K562 (cell line): ENCODE data around the gene LAIR1. TPM values are rescaled to one million over a fixed set of nuclear protein-coding genes. Genes with fewer than 3 reads are reported as not detected.

Experiments
- ATAC-seq: fragments of 200-7000 bp; cut with Tn5 transposase; 3 replicates; pipeline ENCODE4 v1.9.1; 2020; ENCODE audit warnings: moderate library complexity
- BruUV-seq: library from RNA; stranded (reverse); fragments of 400-500 nt; replicated peaks from 2 replicates; lab custom pipeline; 2021; lab: Mats Ljungman, UMichigan
- CTCF ChIA-PET: fragments of 300-600 bp; formaldehyde crosslinking; extraction: SDS; loops from one replicate; lab custom pipeline; 2021; ENCODE audit warnings: low intra/inter-chr PET ratio; lab: Yijun Ruan, JAX
- POLR2A ChIA-PET: fragments of 300-600, 350-650 bp; sonication (Branson Sonifier 250); formaldehyde crosslinking; extraction: SDS; loops from one replicate; lab custom pipeline; 2021; ENCODE audit warnings: antibody characterized with exemption, inconsistent platforms; lab: Yijun Ruan, JAX
- DNase-seq, 4 experiments: peaks; one replicate each; pipeline versions ENCODE4 v3.0.0 to v3.0.0-alpha.2; 2011 to 2018; ENCODE audit warnings: low spot score in 3 of 4, mixed read lengths in 3 of 4; ENCODE audit errors: extremely low read depth in 1 of 4
- FAIRE-seq: peaks from 2 replicates; lab custom pipeline; 2011; peaks lifted over from hg19 to GRCh38; lab: Jason Lieb, UNC
- H2AFZ ChIP-seq: 2 replicates; pipeline ENCODE4 v1.6.0; 2011; ENCODE audit warnings: low read depth, low read length, control low read depth, inconsistent platforms
- H3K27ac ChIP-seq: fragments of 200-600 bp; 3 replicates; pipeline ENCODE4 v1.8.0; 2011; ENCODE audit warnings: low read depth, mild to moderate bottlenecking, control low read depth, inconsistent platforms, low read length, moderate library complexity, mixed read lengths; ENCODE audit errors: extremely low read depth
- H3K27me3 ChIP-seq, 2 experiments: fragments of 300-600 bp in 1 of 2; 2 replicates in 1 of 2; 3 replicates in 1 of 2; pipeline versions ENCODE4 v1.6.0 to v1.8.0; 2011; ENCODE audit warnings: inconsistent platforms in 2 of 2, low read length in 2 of 2, mild to moderate bottlenecking in 1 of 2, mixed read lengths in 1 of 2, moderate library complexity in 1 of 2; ENCODE audit not compliant: control insufficient read depth in 2 of 2, insufficient read depth in 2 of 2
- H3K36me3 ChIP-seq: fragments of 300-600 bp; 3 replicates; pipeline ENCODE4 v1.8.0; 2011; ENCODE audit warnings: mild to moderate bottlenecking, low read length, inconsistent platforms; ENCODE audit not compliant: control insufficient read depth, insufficient read depth
- H3K4me1 ChIP-seq, 2 experiments: fragments of 200-600 bp in 1 of 2; replicated peaks in 1 of 2; 2 replicates in 1 of 2; 3 replicates in 1 of 2; pipeline versions ENCODE4 v1.5.1 to v1.8.0; 2011; ENCODE audit warnings: inconsistent platforms in 2 of 2, low read length in 2 of 2, mild to moderate bottlenecking in 1 of 2, mixed read lengths in 1 of 2, moderate library complexity in 1 of 2; ENCODE audit not compliant: control insufficient read depth in 2 of 2, insufficient read depth in 2 of 2
- H3K4me2 ChIP-seq: 2 replicates; pipeline ENCODE4 v1.6.1; 2011; ENCODE audit warnings: low read length, control low read depth, inconsistent platforms, mixed read lengths; ENCODE audit not compliant: insufficient read depth
- H3K4me3 ChIP-seq: fragments of 200-600 bp; sonication (generic), shearing (Covaris generic); 2 replicates; pipeline ENCODE4 v1.5.1; 2016; ENCODE audit warnings: control low read depth, inconsistent platforms
- H3K79me2 ChIP-seq: fragments of 200-600 bp; 3 replicates; pipeline ENCODE4 v1.8.0; 2011; ENCODE audit warnings: low read length, inconsistent platforms; ENCODE audit not compliant: control insufficient read depth, insufficient read depth
- H3K9ac ChIP-seq, 2 experiments: 2 replicates each; pipeline versions ENCODE4 v1.6.0 to v1.6.1; 2011; ENCODE audit warnings: low read depth in 2 of 2, low read length in 2 of 2, control low read depth in 1 of 2, inconsistent platforms in 1 of 2, mild to moderate bottlenecking in 1 of 2, mixed read lengths in 1 of 2; ENCODE audit not compliant: insufficient read depth in 1 of 2
- H3K9me1 ChIP-seq: one replicate; pipeline ENCODE4 v1.6.0; 2011; ENCODE audit warnings: inconsistent platforms, mild to moderate bottlenecking, low read length, moderate library complexity; ENCODE audit not compliant: control insufficient read depth, insufficient read depth
- H3K9me3 ChIP-seq: replicated peaks from 2 replicates; pipeline ENCODE4 v1.5.1; 2011; ENCODE audit warnings: low read depth, low read length, inconsistent platforms; ENCODE audit not compliant: control insufficient read depth, insufficient read depth
- H4K20me1 ChIP-seq: replicated peaks from 2 replicates; pipeline ENCODE4 v1.6.1; 2011; ENCODE audit warnings: low read length, inconsistent platforms, mixed read lengths; ENCODE audit not compliant: control insufficient read depth, insufficient read depth
- CBX2 ChIP-seq: fragments of 200-600 bp; sonication (generic); IDR thresholded peaks from one replicate; pipeline ENCODE4 v1.6.1; 2012; ENCODE audit warnings: mild to moderate bottlenecking, low read length, inconsistent platforms; ENCODE audit not compliant: insufficient read depth, poor library complexity, severe bottlenecking
- CCNT2 ChIP-seq: IDR thresholded peaks from 2 replicates; pipeline ENCODE4 v1.6.1; 2011; ENCODE audit warnings: borderline replicate concordance, low read depth, mild to moderate bottlenecking, moderate library complexity, mixed read lengths, low read length; ENCODE audit not compliant: insufficient read length; ENCODE audit errors: extremely low read depth
- ETV6 ChIP-seq, 3 experiments: fragments of 150-350 bp in 1 of 3; sonication (generic) in 1 of 3; formaldehyde crosslinking in 1 of 3; IDR thresholded peaks; 2 replicates each; pipeline versions ENCODE4 v1.6.1 to v1.8.0; 2014 to 2022; ENCODE audit warnings: borderline replicate concordance in 2 of 3, low read depth in 2 of 3, antibody characterized with exemption in 1 of 3, low read length in 1 of 3, mild to moderate bottlenecking in 1 of 3, missing genetic modification reagents in 1 of 3
- MCM5 ChIP-seq: fragments of 450-650 bp; IDR thresholded peaks from 2 replicates; pipeline ENCODE4 v1.6.1; 2016; ENCODE audit warnings: low read depth
- NFE2 ChIP-seq: IDR thresholded peaks from 2 replicates; pipeline ENCODE4 v1.6.1; 2014; ENCODE audit warnings: antibody characterized with exemption, low read depth
- NR2C2 ChIP-seq, 2 experiments: fragments of 200-800 bp in 1 of 2; sonication (Bioruptor generic) in 1 of 2; sonication (generic) in 1 of 2; formaldehyde crosslinking in 1 of 2; IDR thresholded peaks; 2 replicates each; pipeline versions ENCODE4 v1.6.1 to v1.8.0; 2016 to 2022; ENCODE audit warnings: mild to moderate bottlenecking in 1 of 2, missing compliant biosample characterization in 1 of 2, missing genetic modification characterization in 1 of 2, missing genetic modification reagents in 1 of 2
- POLR2H ChIP-seq: IDR thresholded peaks from 2 replicates; pipeline ENCODE4 v1.6.1; 2016; ENCODE audit warnings: missing genetic modification characterization, low read depth, mild to moderate bottlenecking, control low read depth, missing compliant biosample characterization, moderate library complexity
- ZKSCAN1 ChIP-seq: fragments of 150-350 bp; IDR thresholded peaks from 2 replicates; pipeline ENCODE4 v1.6.1; 2016; ENCODE audit warnings: low read depth, low read length
- ZMIZ1 ChIP-seq, 2 experiments: fragments of 150-350 bp in 1 of 2; IDR thresholded peaks; 2 replicates each; pipeline ENCODE4 v1.6.1; 2012 to 2016; ENCODE audit warnings: low read depth in 2 of 2, low read length in 2 of 2, mild to moderate bottlenecking in 1 of 2, moderate library complexity in 1 of 2
- ZNF639 ChIP-seq, 2 experiments: fragments of 200-800 bp in 1 of 2; sonication (Bioruptor generic) in 1 of 2; sonication (generic) in 1 of 2; formaldehyde crosslinking in 1 of 2; IDR thresholded peaks in 1 of 2; conservative IDR thresholded peaks in 1 of 2; 2 replicates each; pipeline versions ENCODE4 v1.5.0 to v1.6.1; 2016 to 2020; ENCODE audit warnings: missing compliant biosample characterization in 1 of 2, missing genetic modification characterization in 1 of 2, missing genetic modification reagents in 1 of 2
- ZNF696 ChIP-seq: fragments of 250-450 bp; sonication (Bioruptor Pico); conservative IDR thresholded peaks from 2 replicates; pipeline ENCODE4 v1.4.0; 2020; ENCODE audit warnings: mild to moderate bottlenecking, moderate library complexity
- ZNF77 ChIP-seq: fragments of 250-450 bp; sonication (Bioruptor Pico); IDR thresholded peaks from 2 replicates; pipeline ENCODE4 v1.5.0; 2020
- WGBS: fragments of 100-300 bp; shearing (Covaris generic); methylation state at CpG from one replicate; pipeline ENCODE4 v1.1.6; 2016; ENCODE audit warnings: low coverage, mixed read lengths; ENCODE audit not compliant: insufficient coverage; ENCODE audit errors: missing lambda C conversion rate; 5-methylcytosine and 5-hydroxymethylcytosine counted together
- in situ Hi-C: fragments of 300-500 bp; cut with MboI; formaldehyde crosslinking; loops from 4 replicates; pipeline ENCODE4 v1.15.0; 2018; ENCODE audit warnings: inconsistent platforms, mixed read lengths
- intact Hi-C: fragments of 100-400 bp; cut with micrococcal nuclease; formaldehyde crosslinking; loops from 2 replicates; pipeline ENCODE4 v1.14.2; 2022
- polyA plus RNA-seq, 8 experiments: library from polyadenylated mRNA; depleted of rRNA in 4 of 8; stranded (reverse) in 5 of 8; unstranded in 3 of 8; fragments of >200 nt; fragmentation: Nextera tagmentation in 2 of 8; fragmentation: Illumina TruSeq in 1 of 8; extraction: Ambion mirVana in 2 of 8; extraction: Trizol in 1 of 8; gene quantifications; 2 replicates each; pipeline versions ENCODE4 v1.2.1 to v1.2.3, GENCODE V29; 2011 to 2014; ENCODE audit warnings: inconsistent platforms in 1 of 8, missing spikeins in 1 of 8
- total RNA-seq, 7 experiments: library from RNA; depleted of rRNA in 6 of 7; stranded (reverse); fragments of >200 nt in 6 of 7; fragmentation: Illumina TruSeq in 2 of 7; extraction: Trizol in 2 of 7; gene quantifications; 2 replicates each; pipeline versions ENCODE4 v1.2.1 to v1.2.3, GENCODE V29; 2011 to 2021; ENCODE audit warnings: low replicate concordance in 1 of 7

The LAIR1 gene
- total and polyA plus RNA-seq, 9 of the 15 experiments (the other 6 are each of a cell fraction or from before 2014, with no cell fraction given): 0.12 to 0.54 (median 0.24) TPM; not detected in 6

- Histone ChIP-seq H3K27ac (no peak overlapping the region), H3K4me3 (no peak overlapping the region), H3K79me2 (no peaks in the 10 kb centered on the region), H3K9me1 (no peaks in the 10 kb centered on the region), H4K20me1 (no peaks in the 10 kb centered on the region), H3K27me3 (peaks cover 23 to 60% of the 10 kb centered on the region in 2 experiments), H3K4me2 (no peak overlapping the region), H3K9me3 (no peaks in the 10 kb centered on the region), H3K36me3 (no peaks in the 10 kb centered on the region), H2AFZ (no peak overlapping the region), H3K4me1 (no peaks in the 10 kb centered on the region), H3K9ac (no peak overlapping the region)
- no TSS peak for BruUV-seq
- TF ChIP-seq ZNF77 (CRISPR knock-in tag): no peak
- TF ChIP-seq NFE2: no peak
- no peak for TF ChIP-seq ZNF696 (CRISPR knock-in tag)
- no peak for TF ChIP-seq NR2C2 (CRISPR knock-in tag; IDR thresholded peaks at IDR 0.05)
- no peak for TF ChIP-seq NR2C2 (tag; IDR thresholded peaks at IDR 0.05)
- TF ChIP-seq ZKSCAN1: no peak
- TF ChIP-seq ETV6 (IDR thresholded peaks at IDR 0.05; ENCODE audit: borderline replicate concordance in 1 of 2, low read depth in 2 of 2, low read length in 1 of 2): no peak
- TF ChIP-seq ETV6 (CRISPR knock-in tag; IDR thresholded peaks at IDR 0.05; ENCODE audit: borderline replicate concordance): no peak
- no peak for TF ChIP-seq CCNT2
- no peak for TF ChIP-seq ZNF639 (CRISPR knock-in tag; conservative IDR thresholded peaks at IDR 0.05 in 1 of 2, IDR thresholded peaks at IDR 0.05 in 1 of 2)
- TF ChIP-seq POLR2H (tag): no peak
- TF ChIP-seq CBX2: no peak
- no peak for TF ChIP-seq MCM5
- TF ChIP-seq ZMIZ1 (IDR thresholded peaks at IDR 0.05; ENCODE audit: low read depth in 2 of 2, low read length in 2 of 2): no peak
- FAIRE-seq (no peak), DNase-seq (no peak), ATAC-seq (no peak)
- CTCF ChIA-PET: no interaction called here
- intact Hi-C loops (no loop called here), in situ Hi-C loops (no loop called here)
- POLR2A ChIA-PET: no interaction called here
- under 1% methylated on average over 10 of the region's 10 CpGs for whole genome bisulfite sequencing
Observed at GRCh38 chr19:54315956-54316355, 48.8 kb downstream of the LAIR1 start.
